C4-2B (cell line): ENCODE data around the gene SHISA7.

Experiments used
- CTCF ChIP-seq: fragments of 450-650 bp; conservative IDR thresholded peaks from 2 replicates; pipeline ENCODE4 v1.5.1; 2017; ENCODE audit warnings: mild to moderate bottlenecking
- ZFX ChIP-seq: fragments of 450-650 bp; IDR thresholded peaks from 2 replicates; pipeline ENCODE4 v1.6.1; 2017

- TF ChIP-seq CTCF: no peak
- TF ChIP-seq ZFX: no peak
Measured at GRCh38 chr19:55441692-55442321, 1.3 kb downstream of the SHISA7 start.
